Activated CD8-positive, alpha-beta memory T cell treated with anti-CD3 and anti-CD28 coated beads, Interleukin-2, amount 10 ng/mL, durations not matched to agents 7 days and 5 days (primary cell): Measurements from ENCODE around the gene ATXN10. TPM values are rescaled to one million over a fixed set of nuclear protein-coding genes. Genes with fewer than 3 reads are reported as not detected.
"Not testable (repeated sequence)": the region's sequence is repeated elsewhere in the genome, so short reads cannot be mapped to it uniquely, and the experiment has no call there.

Experiments used
- ATAC-seq: fragments of 150-1000 bp; cut with Tn5 transposase; one replicate; pipeline ENCODE4 v1.10.0; 2021; ENCODE audit warnings: moderate library complexity
- CTCF ChIA-PET: fragments of 350-600 bp; sonication (Branson Sonifier 250); formaldehyde crosslinking; loops from one replicate; lab custom pipeline; 2021; ENCODE audit warnings: antibody characterized with exemption; lab: Charles Lee
- DNase-seq: peaks from one replicate; pipeline ENCODE4 v3.0.0-alpha.2; 2020
- H3K27ac Mint-ChIP-seq: one replicate; pipeline ENCODE4 v1.8.0; 2021; ENCODE audit warnings: mild to moderate bottlenecking, mixed read lengths
- H3K27me3 Mint-ChIP-seq: one replicate; pipeline ENCODE4 v1.8.0; 2021; ENCODE audit warnings: mixed read lengths
- H3K36me3 Mint-ChIP-seq: one replicate; pipeline ENCODE4 v1.8.0; 2021; ENCODE audit warnings: mild to moderate bottlenecking, mixed read lengths
- H3K4me1 Mint-ChIP-seq: one replicate; pipeline ENCODE4 v1.8.0; 2021; ENCODE audit warnings: mixed read lengths
- H3K4me3 Mint-ChIP-seq: one replicate; pipeline ENCODE4 v1.8.0; 2021; ENCODE audit warnings: mild to moderate bottlenecking, moderate library complexity, mixed read lengths
- H3K9me3 Mint-ChIP-seq: one replicate; pipeline ENCODE4 v1.8.0; 2022; ENCODE audit warnings: low read depth, mixed read lengths
- total RNA-seq, 2 experiments: library from RNA; stranded (reverse); gene quantifications; one replicate each; pipeline ENCODE4 v1.2.3, GENCODE V29; 2021

ATXN10 gene
- total RNA-seq, 2 experiments from 2014 or later: 93.6 to 112 TPM

- ATAC-seq (no peak), DNase-seq (peak; percentile 31)
- Mint-ChIP-seq H3K9me3 (no peaks in the 10 kb centered on the region), H3K4me3 (no peak overlapping the region), H3K27ac (no peak overlapping the region), H3K36me3 (no peaks in the 10 kb centered on the region), H3K27me3 (peaks cover 35% of the 10 kb centered on the region), H3K4me1 (peaks cover 35% of the 10 kb centered on the region)
- CTCF ChIA-PET: interaction anchor here (0.5 to 1.1 kb wide), 3 partner anchors 8 to 216 kb away, joined by 3 read pairs; no protein-coding TSS in a partner anchor
Observed at GRCh38 chr22:45647532-45648225, 24.0 kb upstream of the ATXN10 start.

- ATAC-seq (no peak), DNase-seq (peak; percentile 45)
- Mint-ChIP-seq H3K4me1 (peaks cover 28% of the 10 kb centered on the region), H3K27ac (no peak overlapping the region), H3K9me3 (no peaks in the 10 kb centered on the region), H3K27me3 (peaks cover 37% of the 10 kb centered on the region), H3K4me3 (no peak overlapping the region), H3K36me3 (no peaks in the 10 kb centered on the region)
- CTCF ChIA-PET: interaction anchor here (0.6 to 0.8 kb wide), 2 partner anchors 184 to 474 kb away, joined by 3 read pairs; no protein-coding TSS in a partner anchor
Observed at GRCh38 chr22:45648301-45649117, 23.1 kb upstream of the ATXN10 start.

GRCh38 chr22:45649809-45650208, 21.8 kb upstream of the ATXN10 start:
- H3K27ac Mint-ChIP-seq: no peak overlapping the region
- ATAC-seq (no peak), DNase-seq (no peak)
- H3K4me1 Mint-ChIP-seq: peaks cover 24% of the 10 kb centered on the region
- H3K4me3 Mint-ChIP-seq: no peak overlapping the region
- peaks cover 36% of the 10 kb centered on the region for H3K27me3 Mint-ChIP-seq
- no peaks in the 10 kb centered on the region for H3K36me3 Mint-ChIP-seq
- H3K9me3 Mint-ChIP-seq: no peaks in the 10 kb centered on the region
- CTCF ChIA-PET: interaction anchor here (0.8 to 1.4 kb wide), 2 partner anchors 72 to 472 kb away, joined by 3 to 4 read pairs; no protein-coding TSS in a partner anchor

- no peak for ATAC-seq
Observed at GRCh38 chr22:45650721-45651120, 20.9 kb upstream of the ATXN10 start.

GRCh38 chr22:45651931-45652528, 19.6 kb upstream of the ATXN10 start:
- H3K9me3 Mint-ChIP-seq: no peaks in the 10 kb centered on the region
- no peaks in the 10 kb centered on the region for H3K36me3 Mint-ChIP-seq
- DNase-seq (no peak), ATAC-seq (no peak)
- H3K27me3 Mint-ChIP-seq: peaks cover 44% of the 10 kb centered on the region
- no peak overlapping the region for H3K27ac Mint-ChIP-seq
- CTCF ChIA-PET: no interaction called here
- peaks cover 12% of the 10 kb centered on the region for H3K4me1 Mint-ChIP-seq
- no peak overlapping the region for H3K4me3 Mint-ChIP-seq

More at GRCh38 chr22:45650721-45651120, 20.9 kb upstream of the ATXN10 start:
- no peak overlapping the region for H3K27ac Mint-ChIP-seq
- CTCF ChIA-PET: interaction anchor here (1.4 kb wide), 1 partner anchor 73 kb away, joined by 4 read pairs; no protein-coding TSS in a partner anchor
- no peak overlapping the region for H3K4me3 Mint-ChIP-seq
- no peak for DNase-seq
- H3K4me1 Mint-ChIP-seq: peaks cover 17% of the 10 kb centered on the region
- peaks cover 36% of the 10 kb centered on the region for H3K27me3 Mint-ChIP-seq
- H3K36me3 Mint-ChIP-seq: no peaks in the 10 kb centered on the region
- no peaks in the 10 kb centered on the region for H3K9me3 Mint-ChIP-seq

- Mint-ChIP-seq H3K4me1 (no peaks in the 10 kb centered on the region), H3K27me3 (peaks cover 50% of the 10 kb centered on the region), H3K27ac (no peak overlapping the region), H3K9me3 (no peaks in the 10 kb centered on the region), H3K36me3 (no peaks in the 10 kb centered on the region), H3K4me3 (no peak overlapping the region)
- ATAC-seq (no peak), DNase-seq (no peak)
- CTCF ChIA-PET: interaction anchor here (0.7 to 1.3 kb wide), 2 partner anchors 11 to 16 kb away, joined by 3 to 4 read pairs; no protein-coding TSS in a partner anchor
Observed at GRCh38 chr22:45656577-45656976, 15.1 kb upstream of the ATXN10 start.

GRCh38 chr22:45657701-45658100, 13.9 kb upstream of the ATXN10 start:
- ATAC-seq (no peak), DNase-seq (no peak)
- Mint-ChIP-seq H3K4me1 (no peaks in the 10 kb centered on the region), H3K4me3 (no peak overlapping the region), H3K27me3 (peaks cover 54% of the 10 kb centered on the region), H3K36me3 (no peaks in the 10 kb centered on the region), H3K27ac (no peak overlapping the region), H3K9me3 (no peaks in the 10 kb centered on the region)
- CTCF ChIA-PET: interaction anchor here (1.3 kb wide), 1 partner anchor 12 kb away, joined by 4 read pairs; no protein-coding TSS in a partner anchor

GRCh38 chr22:45664136-45664646, 7.4 kb upstream of the ATXN10 start:
- no peak for DNase-seq
- peaks cover 60% of the 10 kb centered on the region for H3K27me3 Mint-ChIP-seq
- ATAC-seq: no peak
- H3K36me3 Mint-ChIP-seq: no peaks in the 10 kb centered on the region
- H3K4me1 Mint-ChIP-seq: no peaks in the 10 kb centered on the region
- CTCF ChIA-PET: no interaction called here
- no peak overlapping the region for H3K4me3 Mint-ChIP-seq
- no peaks in the 10 kb centered on the region for H3K9me3 Mint-ChIP-seq
- H3K27ac Mint-ChIP-seq: no peak overlapping the region

- CTCF ChIA-PET: no interaction called here
- Mint-ChIP-seq H3K4me1 (peaks cover 2% of the 10 kb centered on the region), H3K36me3 (no peaks in the 10 kb centered on the region), H3K4me3 (no peak overlapping the region), H3K9me3 (no peaks in the 10 kb centered on the region), H3K27ac (no peak overlapping the region), H3K27me3 (peaks cover 44% of the 10 kb centered on the region)
- DNase-seq: no peak
- ATAC-seq: no peak
Observed at GRCh38 chr22:45667486-45667885, 4.1 kb upstream of the ATXN10 start.

- ATAC-seq, CTCF ChIA-PET, H3K27ac Mint-ChIP-seq, H3K9me3 Mint-ChIP-seq, H3K4me3 Mint-ChIP-seq, DNase-seq, H3K36me3 Mint-ChIP-seq: not testable (repeated sequence)
- H3K27me3 Mint-ChIP-seq: peaks cover 21% of the 10 kb centered on the region
- H3K4me1 Mint-ChIP-seq: peaks cover 30% of the 10 kb centered on the region
Observed at GRCh38 chr22:45670363-45670762, 1.3 kb upstream of the ATXN10 start.

- CTCF ChIA-PET: interaction anchor here (0.6 kb wide), 1 partner anchor 43 kb away, joined by 3 read pairs; no protein-coding TSS in a partner anchor
- DNase-seq (no peak), ATAC-seq (no peak)
- Mint-ChIP-seq H3K4me1 (peaks cover 33% of the 10 kb centered on the region), H3K4me3 (peak overlapping the region; percentile 91), H3K9me3 (no peaks in the 10 kb centered on the region), H3K36me3 (peaks cover 9% of the 10 kb centered on the region), H3K27ac (peak overlapping the region; percentile 72), H3K27me3 (peaks cover 13% of the 10 kb centered on the region)
Observed at GRCh38 chr22:45670981-45671782, 452 bp upstream of the ATXN10 start.
